ENCODE data around the gene INMT. TPM values are rescaled to one million over a fixed set of nuclear protein-coding genes. Genes with fewer than 3 reads are reported as not detected.

The INMT gene
- total and polyA plus RNA-seq, 2 donors (not counting 1 experiment from before 2014, with no cell fraction given), result 0.15 TPM; not detected in 1

GRCh38 chr7:30738026-30738915, 13.7 kb upstream of the INMT start:
- Mint-ChIP-seq H3K27ac (no peak overlapping the region), H3K4me1 (peaks cover 4% of the 10 kb centered on the region), H3K4me3 (no peak overlapping the region), H3K9me3 (ENCODE audit: insufficient read depth) (no peaks in the 10 kb centered on the region), H3K27me3 (peaks cover 17% of the 10 kb centered on the region)
- Histone ChIP-seq H3K9me3 (ENCODE audit: control extremely low read depth in 1 of 3, control insufficient read depth in 2 of 3, insufficient read depth in 1 of 3, low read length in 2 of 3) (peaks cover 0 to 2% (median 0%) of the 10 kb centered on the region in 3 donors), H3K27me3 (replicated peaks in 1 of 4; ENCODE audit: control extremely low read depth in 1 of 4, control insufficient read depth in 3 of 4, insufficient read depth in 4 of 4, low read length in 3 of 4) (peaks cover 0 to 9% (median 0%) of the 10 kb centered on the region in 4 experiments), H3K79me2 (ENCODE audit: control insufficient read depth, insufficient read depth, low read length) (no peaks in the 10 kb centered on the region), H3K9ac (ENCODE audit: low read length) (no peak overlapping the region), H4K20me1 (ENCODE audit: control insufficient read depth, insufficient read depth, low read length, poor library complexity, severe bottlenecking) (no peaks in the 10 kb centered on the region), H2AFZ (ENCODE audit: insufficient read depth, low read depth, low read length, poor library complexity, severe bottlenecking) (no peak overlapping the region), H3K36me3 (replicated peaks in 1 of 2; ENCODE audit: control extremely low read depth in 1 of 2, control insufficient read depth in 1 of 2, extremely low read depth in 1 of 2, insufficient read depth in 2 of 2, low read length in 1 of 2) (no peaks in the 10 kb centered on the region), H3K4me2 (replicated peaks; ENCODE audit: low read depth, low read length, poor library complexity, severe bottlenecking) (no peak overlapping the region), H3K27ac (ENCODE audit: low read length in 2 of 2) (no peak overlapping the region), H3K4me1 (ENCODE audit: control insufficient read depth in 2 of 2, insufficient read depth in 2 of 2, low read length in 2 of 2) (no peaks in the 10 kb centered on the region), H3K4me3 (ENCODE audit: control extremely low read depth in 1 of 5, extremely low read depth in 1 of 5, insufficient read depth in 1 of 5, low read depth in 2 of 5, low read length in 4 of 5) (no peak overlapping the region)
- 91% methylated on average over 5 of the region's 6 CpGs for WGBS (ENCODE audit: insufficient coverage)
- TF ChIP-seq CTCF (IDR thresholded peaks at IDR 0.05) (no peak), EZH2 (IDR thresholded peaks at IDR 0.05; ENCODE audit: borderline replicate concordance, insufficient read depth, low read depth, low read length, poor library complexity, severe bottlenecking) (no peak)
- intact Hi-C loops (cut with micrococcal nuclease), result no loop called here
- no peak for ATAC-seq (ENCODE audit: low read depth)
- no peak for DNase-seq
- ChIA-PET CTCF (interaction anchor here (1.0 to 4.4 kb wide), 6 partner anchors 7 to 462 kb away, joined by 3 to 22 read pairs (median 4); no protein-coding TSS in a partner anchor), POLR2A (no interaction called here)

- Histone ChIP-seq H3K9me3 (ENCODE audit: control extremely low read depth in 1 of 3, control insufficient read depth in 2 of 3, insufficient read depth in 1 of 3, low read length in 2 of 3) (peaks cover 0 to 2% (median 0%) of the 10 kb centered on the region in 3 donors), H3K4me1 (ENCODE audit: control insufficient read depth in 2 of 2, insufficient read depth in 2 of 2, low read length in 2 of 2) (no peaks in the 10 kb centered on the region), H3K36me3 (replicated peaks in 1 of 2; ENCODE audit: control extremely low read depth in 1 of 2, control insufficient read depth in 1 of 2, extremely low read depth in 1 of 2, insufficient read depth in 2 of 2, low read length in 1 of 2) (no peaks in the 10 kb centered on the region), H4K20me1 (ENCODE audit: control insufficient read depth, insufficient read depth, low read length, poor library complexity, severe bottlenecking) (no peaks in the 10 kb centered on the region), H2AFZ (ENCODE audit: insufficient read depth, low read depth, low read length, poor library complexity, severe bottlenecking) (no peak overlapping the region), H3K79me2 (ENCODE audit: control insufficient read depth, insufficient read depth, low read length) (no peaks in the 10 kb centered on the region), H3K27ac (ENCODE audit: low read length in 2 of 2) (no peak overlapping the region), H3K9ac (ENCODE audit: low read length) (no peak overlapping the region), H3K4me2 (replicated peaks; ENCODE audit: low read depth, low read length, poor library complexity, severe bottlenecking) (no peak overlapping the region), H3K4me3 (ENCODE audit: control extremely low read depth in 1 of 5, extremely low read depth in 1 of 5, insufficient read depth in 1 of 5, low read depth in 2 of 5, low read length in 4 of 5) (no peak overlapping the region), H3K27me3 (replicated peaks in 1 of 4; ENCODE audit: control extremely low read depth in 1 of 4, control insufficient read depth in 3 of 4, insufficient read depth in 4 of 4, low read length in 3 of 4) (peaks cover 0 to 7% (median 0%) of the 10 kb centered on the region in 4 experiments)
- no peak for TF ChIP-seq EZH2 (IDR thresholded peaks at IDR 0.05; ENCODE audit: borderline replicate concordance, insufficient read depth, low read depth, low read length, poor library complexity, severe bottlenecking)
- TF ChIP-seq CTCF (IDR thresholded peaks at IDR 0.05), result no peak
- Mint-ChIP-seq H3K27me3 (peaks cover 16% of the 10 kb centered on the region), H3K4me3 (no peak overlapping the region), H3K9me3 (ENCODE audit: insufficient read depth) (no peaks in the 10 kb centered on the region), H3K4me1 (peaks cover 4% of the 10 kb centered on the region), H3K27ac (no peak overlapping the region)
- DNase-seq (no peak), ATAC-seq (ENCODE audit: low read depth) (no peak)
- intact Hi-C loops (cut with micrococcal nuclease), result no loop called here
- POLR2A ChIA-PET, result no interaction called here
- WGBS (ENCODE audit: insufficient coverage), result 100% methylated on average over 1 of the region's 2 CpGs
- CTCF ChIA-PET, result interaction anchor here (0.7 to 4.4 kb wide), 19 partner anchors 9 to 862 kb away, joined by 3 to 22 read pairs (median 4); partner anchors contain the start of gene INMT
Measured at GRCh38 chr7:30739691-30740090, 12.2 kb upstream of the INMT start.
